Stimulated activated CD8-positive, alpha-beta memory T cell treated with anti-CD3 and anti-CD28 coated beads, Interleukin-7, amount 100 ng/mL, for 24 hours (primary cell): ENCODE results near the gene ARID4A.
"Not testable (repeated sequence)": the region's sequence is repeated elsewhere in the genome, so short reads cannot be mapped to it uniquely, and the experiment has no call there.

ENCODE experiments used
- DNase-seq: peaks from one replicate; pipeline ENCODE4 v3.0.0-alpha.2; 2020; ENCODE audit warnings: low read depth

The ARID4A gene

GRCh38 chr14:58294201-58294600 is 4.2 kb upstream of the ARID4A start:
- DNase-seq, result no peak

- DNase-seq, result no peak
Measured at GRCh38 chr14:58296726-58297125, 1.6 kb upstream of the ARID4A start.

GRCh38 chr14:58297412-58297761 is 968 bp upstream of the ARID4A start:
- DNase-seq, result no peak

GRCh38 chr14:58297762-58298476 is 436 bp upstream of the ARID4A start:
- DNase-seq, result peak; percentile 97

GRCh38 chr14:58299401-58300330 is 1.3 kb downstream of the ARID4A start:
- DNase-seq, result no peak

GRCh38 chr14:58301416-58301815 is 3.1 kb downstream of the ARID4A start:
- DNase-seq, result no peak

GRCh38 chr14:58305730-58306129 is 7.4 kb downstream of the ARID4A start:
- no peak for DNase-seq

- no peak for DNase-seq
Measured at GRCh38 chr14:58307597-58308316, 9.4 kb downstream of the ARID4A start.

- DNase-seq, result no peak
Measured at GRCh38 chr14:58309086-58309485, 10.7 kb downstream of the ARID4A start.

- no peak for DNase-seq
Measured at GRCh38 chr14:58313699-58314098, 15.3 kb downstream of the ARID4A start.

- no peak for DNase-seq
Measured at GRCh38 chr14:58315606-58316005, 17.3 kb downstream of the ARID4A start.

GRCh38 chr14:58327019-58327418 is 28.7 kb downstream of the ARID4A start:
- no peak for DNase-seq

- DNase-seq, result peak; percentile 55
Measured at GRCh38 chr14:58331111-58331510, 32.8 kb downstream of the ARID4A start.

- no peak for DNase-seq
Measured at GRCh38 chr14:58332561-58332960, 34.2 kb downstream of the ARID4A start.

GRCh38 chr14:58339666-58340065 is 41.3 kb downstream of the ARID4A start:
- DNase-seq, result not testable (repeated sequence)

GRCh38 chr14:58341152-58341748 is 42.9 kb downstream of the ARID4A start:
- DNase-seq, result no peak

- not testable (repeated sequence) for DNase-seq
Measured at GRCh38 chr14:58343535-58343934, 45.2 kb downstream of the ARID4A start.

GRCh38 chr14:58353516-58354299 is 55.4 kb downstream of the ARID4A start:
- DNase-seq, result no peak

GRCh38 chr14:58354808-58355207 is 56.5 kb downstream of the ARID4A start:
- DNase-seq, result no peak

GRCh38 chr14:58356268-58356667 is 57.9 kb downstream of the ARID4A start:
- no peak for DNase-seq

- not testable (repeated sequence) for DNase-seq
Measured at GRCh38 chr14:58362272-58362671, 63.9 kb downstream of the ARID4A start.
